HG03378 (cell line): ENCODE measurements around the gene CCDC187.

Experiments
- ATAC-seq: cut with Tn5 transposase; IDR thresholded peaks from one replicate; pipeline ENCODE4 v1.9.1; 2021; ENCODE audit warnings: mild to moderate bottlenecking, moderate library complexity; ENCODE audit not compliant: unreplicated experiment

CCDC187 gene

GRCh38 chr9:136313111-136314055 is 9.5 kb upstream of the CCDC187 start:
- no peak for ATAC-seq

DNA sequence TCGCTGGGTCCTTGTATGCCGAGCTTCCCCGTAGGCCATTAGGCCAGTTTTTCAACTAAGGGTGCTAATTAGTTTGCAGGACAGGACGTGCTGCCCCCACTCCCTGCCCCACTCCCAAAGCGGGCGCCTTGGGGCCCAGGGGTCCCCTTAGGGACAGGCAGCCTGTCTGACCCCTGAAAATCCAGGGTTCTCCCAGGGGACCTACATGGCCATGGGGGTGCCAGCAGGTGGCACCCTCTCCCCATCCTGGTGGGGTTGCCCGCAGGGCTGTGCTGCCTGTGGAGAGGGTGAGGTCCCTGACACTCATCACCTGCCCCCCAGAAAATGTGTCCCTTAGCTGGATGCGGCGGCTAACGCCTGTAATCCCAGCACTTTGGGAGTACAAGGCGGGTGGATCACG is 8.5 kb upstream of the CCDC187 start:
- ATAC-seq = no peak

DNA sequence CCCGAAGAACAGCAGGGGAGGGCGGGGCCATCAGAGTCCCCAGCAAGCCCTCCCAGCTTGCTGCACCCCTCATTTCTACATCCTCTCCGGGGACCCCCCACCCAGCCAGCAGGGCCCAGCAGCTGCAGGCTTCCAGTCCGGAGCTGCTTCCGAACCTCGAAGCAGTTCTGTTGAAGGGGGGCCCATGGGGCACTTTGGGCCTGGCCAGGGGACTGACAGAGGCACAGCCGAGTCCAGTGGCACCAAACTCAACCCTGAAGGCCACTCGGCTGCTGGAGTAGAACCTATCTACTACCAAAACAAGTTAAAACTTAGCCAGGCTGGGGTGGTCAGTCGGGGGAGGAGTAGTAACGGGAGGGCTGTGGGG is 8.1 kb upstream of the CCDC187 start:
- ATAC-seq = no peak

GRCh38 chr9:136311051-136312008 is 7.4 kb upstream of the CCDC187 start:
- ATAC-seq = no peak

DNA sequence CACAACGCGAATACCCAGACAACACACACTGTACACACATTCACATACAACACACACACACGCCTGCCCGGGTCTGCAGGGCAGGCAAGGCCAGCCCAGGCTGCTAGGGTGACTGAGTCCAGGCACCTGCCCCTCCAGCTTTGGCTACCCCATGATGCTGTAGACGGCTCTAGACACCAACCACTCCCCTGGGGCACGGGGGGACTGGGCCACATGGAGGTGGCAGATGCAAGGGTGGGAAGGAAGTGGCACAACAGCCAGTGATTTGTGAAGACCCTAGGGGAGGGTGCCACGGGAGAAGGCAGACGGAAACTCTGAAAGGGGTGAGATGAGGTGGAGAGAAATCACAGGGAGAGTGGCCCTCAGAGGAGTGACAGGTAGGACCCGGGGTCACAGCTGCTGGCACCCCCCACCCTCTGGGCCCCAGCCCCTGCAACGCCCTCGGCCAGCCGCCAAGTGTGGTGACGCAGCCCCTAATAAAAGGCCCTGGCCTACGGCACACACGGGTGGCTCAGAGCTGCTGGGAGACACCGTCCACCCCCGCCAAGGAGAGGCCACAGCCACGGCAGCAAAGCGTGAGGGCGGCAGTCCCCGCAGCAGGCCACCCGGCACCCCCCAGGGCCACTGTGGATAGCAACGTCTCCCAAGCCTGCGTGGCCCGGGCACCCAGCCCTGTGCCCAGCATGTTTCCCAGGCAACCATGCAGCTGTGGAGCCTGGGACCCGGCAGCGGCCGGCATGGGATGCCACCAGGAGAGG is 6.6 kb upstream of the CCDC187 start:
- ATAC-seq = no peak

- ATAC-seq = no peak
Observed at GRCh38 chr9:136309806-136310220, 5.9 kb upstream of the CCDC187 start.

DNA sequence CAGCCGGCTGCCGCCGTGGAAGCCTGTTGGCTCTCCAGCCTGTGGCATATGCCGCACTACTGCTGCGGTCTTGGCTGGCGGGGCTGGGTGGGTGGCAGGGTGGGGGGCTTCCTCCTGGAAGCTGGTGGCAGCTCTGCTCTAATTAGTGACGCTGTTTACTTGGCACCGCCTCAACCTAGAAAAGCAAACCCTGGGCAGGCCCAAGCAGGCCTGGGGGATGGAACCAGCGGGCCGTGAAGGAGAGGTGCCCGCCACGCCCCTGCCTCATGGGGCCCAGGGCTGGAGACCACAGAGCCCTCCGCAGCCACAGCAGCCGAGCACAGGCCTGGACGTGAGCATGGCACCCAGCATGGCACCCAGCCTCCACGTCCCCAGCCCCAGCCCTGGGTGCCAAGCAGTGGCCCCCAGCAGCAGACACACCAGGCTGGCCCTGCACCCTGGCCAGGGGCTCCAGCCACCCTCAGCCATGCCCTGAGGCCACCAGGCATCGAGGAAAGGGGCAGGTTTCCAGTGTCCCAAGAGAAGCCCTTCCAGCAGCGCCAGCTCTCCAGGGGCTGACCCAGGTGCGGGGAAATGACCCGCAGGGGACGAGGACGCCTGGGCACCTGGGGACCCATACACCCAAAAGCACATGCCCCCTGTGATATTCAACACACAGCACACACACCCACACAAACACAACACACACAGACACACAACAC is 5.4 kb upstream of the CCDC187 start:
- ATAC-seq = no peak

GRCh38 chr9:136308702-136309053 is 4.8 kb upstream of the CCDC187 start:
- ATAC-seq = no peak

GRCh38 chr9:136308006-136308701 is 4.3 kb upstream of the CCDC187 start:
- ATAC-seq = no peak

DNA sequence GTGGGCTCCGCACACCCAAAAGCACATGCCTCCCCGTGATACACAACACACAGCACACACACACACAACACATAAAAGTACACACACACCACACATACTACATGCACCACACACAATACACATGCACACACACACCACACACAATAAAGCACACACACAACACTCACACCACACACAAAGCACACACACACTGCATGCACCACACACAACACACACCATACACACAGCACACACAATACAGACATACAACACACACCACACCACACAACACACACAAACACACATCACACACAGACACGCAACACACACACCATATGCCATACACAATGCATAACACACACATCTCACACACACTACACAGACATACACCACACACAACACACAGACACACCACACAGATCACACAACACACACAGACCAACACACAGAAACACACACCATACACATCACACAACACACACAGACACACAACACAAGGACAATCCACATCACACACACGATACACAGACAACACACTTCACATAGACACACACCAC is 3.4 kb upstream of the CCDC187 start:
- no peak for ATAC-seq

GRCh38 chr9:136306211-136307208 is 2.6 kb upstream of the CCDC187 start:
- ATAC-seq = no peak

- ATAC-seq = no peak
Observed at GRCh38 chr9:136305804-136306203, 1.9 kb upstream of the CCDC187 start.

DNA sequence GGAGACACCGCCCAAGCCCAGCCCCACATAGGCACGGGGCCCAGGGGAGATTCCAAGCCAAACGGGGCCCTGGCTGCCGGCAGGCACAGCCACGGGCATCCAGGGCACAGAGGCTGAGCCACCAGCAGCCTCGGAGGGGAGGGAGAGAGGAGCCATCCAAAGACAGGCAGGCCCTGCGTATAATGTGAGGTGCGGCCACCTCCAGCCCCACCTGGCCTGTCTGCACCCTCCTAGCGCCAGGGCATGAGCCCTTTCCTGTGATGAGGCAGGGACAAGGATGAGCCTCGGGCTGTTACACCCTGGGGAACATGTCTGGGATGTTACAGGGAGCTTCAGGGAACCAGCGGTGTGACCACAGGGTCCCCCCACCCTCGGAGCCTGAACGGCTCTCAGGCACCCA is 1.1 kb upstream of the CCDC187 start:
- ATAC-seq = no peak

- no peak for ATAC-seq
Observed at GRCh38 chr9:136304456-136304855, 562 bp upstream of the CCDC187 start.

DNA sequence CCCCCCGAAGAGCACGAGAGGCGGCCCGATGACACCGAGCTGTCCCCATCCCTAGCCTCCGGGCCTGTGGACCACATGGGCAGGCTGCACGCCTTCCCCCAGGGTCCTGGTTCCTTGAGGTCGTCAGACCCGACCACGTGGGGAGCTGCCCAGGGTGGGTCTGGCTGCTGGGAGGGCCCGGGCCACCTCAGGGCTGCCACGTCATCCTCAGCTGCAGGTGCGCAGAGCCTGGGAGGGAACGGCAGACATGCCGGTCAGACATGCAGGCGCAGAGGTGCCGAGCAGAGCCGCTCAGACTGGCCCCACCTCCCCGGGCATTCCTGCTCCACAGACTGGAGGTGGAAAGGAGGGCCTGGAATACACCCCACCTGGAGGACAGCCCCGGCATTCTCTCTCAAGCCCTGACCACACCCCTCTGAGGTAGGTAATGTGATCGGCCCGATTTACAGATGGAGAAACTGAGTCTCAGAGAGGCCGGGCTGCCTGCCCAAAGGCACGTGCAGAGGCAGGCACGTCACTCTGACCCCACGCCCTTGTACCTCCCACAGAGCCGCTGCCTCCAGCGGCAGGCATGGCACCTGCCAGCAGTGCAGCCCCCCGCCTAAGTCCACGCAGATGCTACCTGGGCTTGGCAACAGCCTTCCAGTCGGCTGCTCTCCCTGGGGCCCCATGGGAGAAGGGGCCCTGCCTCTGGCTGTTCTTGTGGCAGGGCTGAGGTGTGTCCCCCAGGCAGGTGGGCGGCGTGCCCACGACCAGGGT is 649 bp downstream of the CCDC187 start:
- ATAC-seq = no peak

- ATAC-seq = no peak
Observed at GRCh38 chr9:136302527-136302926, 1.4 kb downstream of the CCDC187 start.

DNA sequence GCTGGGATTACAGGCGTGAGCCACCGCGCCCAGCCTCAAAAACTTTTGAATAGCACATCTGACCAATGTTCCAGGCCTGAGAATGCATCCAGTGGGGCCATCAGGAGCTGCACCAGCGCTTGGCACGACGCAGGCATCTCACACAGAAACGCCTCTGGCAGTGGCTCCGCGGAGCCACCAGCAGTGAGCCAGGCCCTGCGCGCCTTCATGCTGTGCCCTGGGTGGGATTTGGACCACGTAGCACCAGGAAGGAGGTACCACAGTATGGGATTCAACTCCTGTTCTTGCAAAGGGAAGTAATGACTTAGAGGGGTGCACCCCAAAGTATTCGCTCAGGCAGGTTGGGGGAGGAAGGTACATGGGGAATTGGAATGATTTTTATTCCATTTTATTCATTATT is 3.0 kb downstream of the CCDC187 start:
- no peak for ATAC-seq
